HEK293T (cell line): ENCODE measurements around the gene COL23A1.

ENCODE experiments used
- ARNT ChIP-seq: fragments of 450-650 bp; IDR thresholded peaks from 2 replicates; pipeline ENCODE4 v1.6.1; 2017; ENCODE audit warnings: mild to moderate bottlenecking
- BHLHE40 ChIP-seq: fragments of 450-650 bp; IDR thresholded peaks from 2 replicates; pipeline ENCODE4 v1.6.1; 2016; ENCODE audit warnings: mild to moderate bottlenecking, moderate library complexity, borderline replicate concordance
- CTBP1 ChIP-seq: fragments of 450-650 bp; IDR thresholded peaks from 2 replicates; pipeline ENCODE4 v1.6.1; 2016; ENCODE audit warnings: borderline replicate concordance
- ELF4 ChIP-seq: fragments of 450-650 bp; IDR thresholded peaks from 2 replicates; pipeline ENCODE4 v1.6.1; 2017; ENCODE audit warnings: antibody characterized with exemption
- FOXA1 ChIP-seq: fragments of 450-650 bp; IDR thresholded peaks from 2 replicates; pipeline ENCODE4 v1.6.1; 2016; ENCODE audit warnings: mild to moderate bottlenecking
- FOXK2 ChIP-seq: fragments of 450-650 bp; IDR thresholded peaks from 2 replicates; pipeline ENCODE4 v1.6.1; 2016; ENCODE audit warnings: mild to moderate bottlenecking
- FOXM1 ChIP-seq: fragments of 450-650 bp; IDR thresholded peaks from 2 replicates; pipeline ENCODE4 v1.6.1; 2017; ENCODE audit warnings: mild to moderate bottlenecking, borderline replicate concordance
- HDGF ChIP-seq: fragments of 450-650 bp; IDR thresholded peaks from 2 replicates; pipeline ENCODE4 v1.6.1; 2017; ENCODE audit warnings: antibody characterized with exemption, borderline replicate concordance
- NFRKB ChIP-seq: fragments of 450-650 bp; IDR thresholded peaks from 2 replicates; pipeline ENCODE4 v1.6.1; 2016; ENCODE audit warnings: mild to moderate bottlenecking, moderate library complexity
- SP1 ChIP-seq: fragments of 450-650 bp; IDR thresholded peaks from 2 replicates; pipeline ENCODE4 v1.6.1; 2017
- SUZ12 ChIP-seq: fragments of 450-650 bp; IDR thresholded peaks from 2 replicates; pipeline ENCODE4 v1.6.1; 2016; ENCODE audit warnings: mild to moderate bottlenecking
- TARDBP ChIP-seq: fragments of 450-650 bp; IDR thresholded peaks from 2 replicates; pipeline ENCODE4 v1.6.1; 2016
- ZNF384 ChIP-seq: fragments of 450-650 bp; IDR thresholded peaks from 2 replicates; pipeline ENCODE4 v1.6.1; 2016

DNA sequence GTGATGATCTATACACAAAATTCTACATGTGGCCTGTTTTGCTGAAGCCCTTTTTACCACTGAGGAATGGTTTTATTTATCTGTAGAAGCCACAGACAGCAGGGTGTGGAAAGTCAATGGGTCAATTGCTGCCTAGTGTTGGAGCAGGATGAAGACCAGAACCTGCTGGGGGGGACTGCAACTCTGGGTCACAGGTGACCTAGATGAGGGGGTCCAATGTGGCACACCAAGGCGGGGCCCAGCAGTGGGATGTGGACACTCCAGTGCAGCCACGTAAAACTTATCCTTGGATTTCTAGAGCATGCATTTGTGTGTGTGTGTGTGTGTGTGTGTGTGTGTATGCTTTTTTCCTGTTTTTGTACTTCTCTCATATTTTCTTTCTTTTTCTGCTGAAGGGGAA, 210.1 kb downstream of the COL23A1 start:
- TF ChIP-seq SP1 (no peak), HDGF (no peak), FOXA1 (no peak), FOXK2 (no peak), BHLHE40 (no peak), ELF4 (no peak), FOXM1 (no peak), SUZ12 (no peak), TARDBP (no peak), ARNT (no peak), CTBP1 (no peak), NFRKB (no peak), ZNF384 (no peak)
